Liver (tissue), 9 donors: ENCODE data around the gene NBAS. TPM values are rescaled to one million over a fixed set of nuclear protein-coding genes. Genes with fewer than 3 reads are reported as not detected.

Experiments used
- DNase-seq: peaks from one replicate; pipeline ENCODE4 v3.0.0-alpha.2; 2017; ENCODE audit warnings: low spot score
- H3K27ac ChIP-seq, 2 donors: one replicate each; pipeline ENCODE4 v1.7.0; 2013; ENCODE audit warnings: inconsistent platforms in 2 of 2, low read length in 2 of 2, control low read depth in 1 of 2, low read depth in 1 of 2, mild to moderate bottlenecking in 1 of 2
- H3K27me3 ChIP-seq, 4 donors: one replicate each; pipeline versions ENCODE4 v1.6.1 to v1.7.0; 2013; ENCODE audit warnings: low read length in 3 of 4, inconsistent platforms in 1 of 4, mild to moderate bottlenecking in 1 of 4, moderate library complexity in 1 of 4; ENCODE audit not compliant: control insufficient read depth in 4 of 4, insufficient read depth in 4 of 4
- H3K36me3 ChIP-seq, 4 donors: one replicate each; pipeline versions ENCODE4 v1.6.1 to v1.7.0; 2013; ENCODE audit warnings: low read length in 3 of 4, mild to moderate bottlenecking in 3 of 4, low read depth in 1 of 4, moderate library complexity in 1 of 4; ENCODE audit not compliant: control insufficient read depth in 4 of 4, insufficient read depth in 3 of 4
- H3K4me1 ChIP-seq, 4 donors: one replicate each; pipeline versions ENCODE4 v1.6.1 to v1.7.0; 2013; ENCODE audit warnings: low read length in 3 of 4, mild to moderate bottlenecking in 3 of 4, moderate library complexity in 1 of 4; ENCODE audit not compliant: control insufficient read depth in 4 of 4, insufficient read depth in 4 of 4
- H3K4me3 ChIP-seq, 3 donors: one replicate each; pipeline versions ENCODE4 v1.6.1 to v1.7.0; 2013; ENCODE audit warnings: low read length in 3 of 3, control low read depth in 1 of 3, low read depth in 1 of 3, mild to moderate bottlenecking in 1 of 3
- H3K9ac ChIP-seq, 2 donors: one replicate each; pipeline ENCODE4 v1.7.0; 2013; ENCODE audit warnings: low read length in 2 of 2, mild to moderate bottlenecking in 2 of 2, moderate library complexity in 2 of 2, control low read depth in 1 of 2, low read depth in 1 of 2
- H3K9me3 ChIP-seq, 4 donors: one replicate each; pipeline versions ENCODE4 v1.6.1 to v1.7.0; 2013; ENCODE audit warnings: low read length in 3 of 4; ENCODE audit not compliant: control insufficient read depth in 4 of 4
- ATF3 ChIP-seq: IDR thresholded peaks from 2 replicates; pipeline ENCODE4 v1.6.1; 2016; ENCODE audit warnings: antibody characterized with exemption
- CTCF ChIP-seq: fragments of 150-350 bp; IDR thresholded peaks from 2 replicates; pipeline ENCODE4 v1.5.1; 2017; ENCODE audit warnings: improper control_type of control experiment, low read depth, low read length; ENCODE audit not compliant: missing input control
- EGR1 ChIP-seq, 2 donors: IDR thresholded peaks; 2 replicates each; pipeline ENCODE4 v1.6.1; 2016 to 2018; ENCODE audit warnings: antibody characterized with exemption in 2 of 2, low read depth in 2 of 2
- FOXA1 ChIP-seq: IDR thresholded peaks from 2 replicates; pipeline ENCODE4 v1.6.1; 2016; ENCODE audit warnings: antibody characterized with exemption
- FOXA2 ChIP-seq: IDR thresholded peaks from 2 replicates; pipeline ENCODE4 v1.6.1; 2016; ENCODE audit warnings: antibody characterized with exemption
- GABPA ChIP-seq, 2 donors: IDR thresholded peaks in 1 of 2; conservative IDR thresholded peaks in 1 of 2; 2 replicates each; pipeline ENCODE4 v1.6.1; 2016; ENCODE audit warnings: antibody characterized with exemption in 2 of 2, mild to moderate bottlenecking in 1 of 2, moderate library complexity in 1 of 2
- HNF4A ChIP-seq, 2 donors: conservative IDR thresholded peaks; 2 replicates each; pipeline ENCODE4 v1.6.1; 2016; ENCODE audit warnings: antibody characterized with exemption in 2 of 2, mild to moderate bottlenecking in 2 of 2
- HNF4G ChIP-seq: IDR thresholded peaks from 2 replicates; pipeline ENCODE4 v1.6.1; 2016; ENCODE audit warnings: antibody characterized with exemption
- JUND ChIP-seq, 2 donors: IDR thresholded peaks; 2 replicates each; pipeline ENCODE4 v1.6.1; 2016; ENCODE audit warnings: antibody characterized with exemption in 2 of 2
- MAX ChIP-seq: IDR thresholded peaks from 2 replicates; pipeline ENCODE4 v1.6.1; 2016; ENCODE audit warnings: antibody characterized with exemption
- NR2F2 ChIP-seq: IDR thresholded peaks from 2 replicates; pipeline ENCODE4 v1.6.1; 2016; ENCODE audit warnings: antibody characterized with exemption
- RAD21 ChIP-seq, 2 donors: IDR thresholded peaks; 2 replicates each; pipeline ENCODE4 v1.6.1; 2016; ENCODE audit warnings: antibody characterized with exemption in 2 of 2, mild to moderate bottlenecking in 2 of 2
- REST ChIP-seq: IDR thresholded peaks from 2 replicates; pipeline ENCODE4 v1.6.1; 2016; ENCODE audit warnings: antibody characterized with exemption, mild to moderate bottlenecking
- RXRA ChIP-seq, 2 donors: IDR thresholded peaks; 2 replicates each; pipeline ENCODE4 v1.6.1; 2017 to 2018; ENCODE audit warnings: antibody characterized with exemption in 2 of 2, mild to moderate bottlenecking in 1 of 2
- SP1 ChIP-seq: IDR thresholded peaks from 2 replicates; pipeline ENCODE4 v1.6.1; 2018; ENCODE audit warnings: antibody characterized with exemption, mild to moderate bottlenecking
- TAF1 ChIP-seq: conservative IDR thresholded peaks from 2 replicates; pipeline ENCODE4 v1.6.1; 2016; ENCODE audit warnings: antibody characterized with exemption, mild to moderate bottlenecking
- YY1 ChIP-seq: IDR thresholded peaks from 2 replicates; pipeline ENCODE4 v1.6.1; 2016; ENCODE audit warnings: antibody characterized with exemption, mild to moderate bottlenecking
- ZBTB33 ChIP-seq: IDR thresholded peaks from 2 replicates; pipeline ENCODE4 v1.6.1; 2016; ENCODE audit warnings: antibody characterized with exemption
- WGBS: extraction: QIAGEN DNeasy Blood & Tissue Kit; methylation state at CpG from one replicate; pipeline ENCODE4 v1.1.7; 2013; 5-methylcytosine and 5-hydroxymethylcytosine counted together
- polyA plus RNA-seq, 2 donors: library from polyadenylated mRNA; stranded (reverse) in 1 of 2; unstranded in 1 of 2; fragments of 200-250 nt in 1 of 2; fragments of >200 nt in 1 of 2; fragmentation: Nextera tagmentation in 1 of 2; extraction: Ambion mirVana in 1 of 2; gene quantifications; one replicate each; pipeline versions ENCODE4 v1.2.1 to v1.2.3, GENCODE V29; 2013 to 2015
- total RNA-seq, 2 donors: library from RNA; depleted of rRNA; stranded (reverse); fragments of >200 nt; gene quantifications; one replicate each; pipeline ENCODE4 v1.2.3, GENCODE V29; 2014
- donor health status: healthy.
- donor health status: healthy.
- donor health status: healthy.
- donor health status: healthy.
- donor health status: healthy.

NBAS gene
- total and polyA plus RNA-seq, 4 donors, result 10.5 to 40.0 (median 18.9) TPM

GRCh38 chr2:15565994-15566671 lies 5.0 kb upstream of the NBAS start:
- Histone ChIP-seq H3K27ac (no peak overlapping the region), H3K27me3 (no peaks in the 10 kb centered on the region), H3K9ac (no peak overlapping the region), H3K9me3 (no peaks in the 10 kb centered on the region), H3K36me3 (no peaks in the 10 kb centered on the region), H3K4me1 (no peaks in the 10 kb centered on the region), H3K4me3 (no peak overlapping the region)
- TF ChIP-seq RXRA (IDR thresholded peaks at IDR 0.05) (no peak), MAX (no peak), HNF4A (conservative IDR thresholded peaks at IDR 0.05) (no peak), ZBTB33 (no peak), NR2F2 (no peak), JUND (IDR thresholded peaks at IDR 0.05) (no peak), CTCF (no peak), ATF3 (no peak), YY1 (no peak), FOXA1 (no peak), RAD21 (IDR thresholded peaks at IDR 0.05) (no peak), GABPA (IDR thresholded peaks at IDR 0.05 in 1 of 2, conservative IDR thresholded peaks at IDR 0.05 in 1 of 2) (no peak), TAF1 (no peak), REST (no peak), SP1 (no peak), HNF4G (no peak), EGR1 (IDR thresholded peaks at IDR 0.05; ENCODE audit: low read depth in 2 of 2) (no peak), FOXA2 (no peak)
- 38% methylated on average over 2 of the region's 2 CpGs for WGBS
- no peak for DNase-seq
